ENCODE measurements around the gene RBM43. TPM values are rescaled to one million over a fixed set of nuclear protein-coding genes. Genes with fewer than 3 reads are reported as not detected.
A peak's percentile ranks its signal among the peaks of the same experiment; 100 is the strongest.

RBM43 gene
- total RNA-seq, 2 experiments from 2014 or later: 15.0 to 16.0 TPM

GRCh38 chr2:151262629-151263028 is 966 bp upstream of the RBM43 start:
- TF ChIP-seq, protein P1, sequence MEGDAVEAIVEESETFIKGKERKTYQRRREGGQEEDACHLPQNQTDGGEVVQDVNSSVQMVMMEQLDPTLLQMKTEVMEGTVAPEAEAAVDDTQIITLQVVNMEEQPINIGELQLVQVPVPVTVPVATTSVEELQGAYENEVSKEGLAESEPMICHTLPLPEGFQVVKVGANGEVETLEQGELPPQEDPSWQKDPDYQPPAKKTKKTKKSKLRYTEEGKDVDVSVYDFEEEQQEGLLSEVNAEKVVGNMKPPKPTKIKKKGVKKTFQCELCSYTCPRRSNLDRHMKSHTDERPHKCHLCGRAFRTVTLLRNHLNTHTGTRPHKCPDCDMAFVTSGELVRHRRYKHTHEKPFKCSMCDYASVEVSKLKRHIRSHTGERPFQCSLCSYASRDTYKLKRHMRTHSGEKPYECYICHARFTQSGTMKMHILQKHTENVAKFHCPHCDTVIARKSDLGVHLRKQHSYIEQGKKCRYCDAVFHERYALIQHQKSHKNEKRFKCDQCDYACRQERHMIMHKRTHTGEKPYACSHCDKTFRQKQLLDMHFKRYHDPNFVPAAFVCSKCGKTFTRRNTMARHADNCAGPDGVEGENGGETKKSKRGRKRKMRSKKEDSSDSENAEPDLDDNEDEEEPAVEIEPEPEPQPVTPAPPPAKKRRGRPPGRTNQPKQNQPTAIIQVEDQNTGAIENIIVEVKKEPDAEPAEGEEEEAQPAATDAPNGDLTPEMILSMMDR (IDR thresholded peaks at IDR 0.05): no peak
- H3K36me3 ChIP-seq (ENCODE audit: insufficient read depth, low read length): no peaks in the 10 kb centered on the region
- H3K27me3 ChIP-seq (ENCODE audit: control insufficient read depth in 1 of 2, insufficient read depth in 2 of 2, low read length in 2 of 2): no peaks in the 10 kb centered on the region
- H3K4me1 ChIP-seq (ENCODE audit: insufficient read depth, low read length): peaks cover 22% of the 10 kb centered on the region
- ChIA-PET POLR2A (interaction anchor here (2.1 to 6.2 kb wide), 3 partner anchors 8 to 27 kb away, joined by 9 to 145 read pairs (median 15); partner anchors contain the start of gene NMI), CTCF (interaction anchor here (1.1 kb wide), 1 partner anchor 15 kb away, joined by 3 read pairs; no protein-coding TSS in a partner anchor)
- peaks cover 36% of the 10 kb centered on the region for H3K4me1 Mint-ChIP-seq (ENCODE audit: low read depth)
- H3K27me3 Mint-ChIP-seq: no peaks in the 10 kb centered on the region
- intact Hi-C loops (cut with DNase I, micrococcal nuclease): loop anchor here in 1 of 2 experiments (2.0 to 10.0 kb wide), 3 partner anchors 24 to 562 kb away; partner anchors contain the start of genes ARL5A and RIF1
- DNase-seq (peak in 1 of 14 experiments; percentile 15), ATAC-seq (ENCODE audit: poor library complexity) (no peak)
- no peak overlapping the region for H3K4me3 ChIP-seq (ENCODE audit: low read length)
- H3K9me3 ChIP-seq (ENCODE audit: control insufficient read depth in 1 of 2, insufficient read depth in 1 of 2, low read length in 2 of 2): no peaks in the 10 kb centered on the region
- no peak overlapping the region for H3K27ac ChIP-seq (ENCODE audit: low read depth in 1 of 2, low read length in 2 of 2)
- H3K27ac Mint-ChIP-seq: peak overlapping the region; percentile 96
- peak overlapping the region; percentile 97 for H3K4me3 Mint-ChIP-seq
- H3K9me3 Mint-ChIP-seq: no peaks in the 10 kb centered on the region
- peaks cover 19% of the 10 kb centered on the region for H3K36me3 Mint-ChIP-seq (ENCODE audit: low read depth)

GRCh38 chr2:151261977-151262291 is 271 bp upstream of the RBM43 start:
- H3K4me1 Mint-ChIP-seq (ENCODE audit: low read depth): peaks cover 38% of the 10 kb centered on the region
- no peaks in the 10 kb centered on the region for H3K9me3 ChIP-seq (ENCODE audit: control insufficient read depth in 1 of 2, insufficient read depth in 1 of 2, low read length in 2 of 2)
- H3K4me3 Mint-ChIP-seq: peak overlapping the region; percentile 97
- intact Hi-C loops (cut with DNase I, micrococcal nuclease): loop anchor here (1.0 to 10.0 kb wide), 4 partner anchors 25 to 563 kb away; partner anchors contain the start of genes ARL5A (in 1 of the 2), NMI (in 1 of the 2) and RIF1 (in 1 of the 2)
- ChIA-PET CTCF (interaction anchor here (1.0 to 1.8 kb wide), 3 partner anchors 16 to 28 kb away, joined by 3 to 8 read pairs (median 3); partner anchors contain the start of gene NMI), POLR2A (interaction anchor here (1.0 to 6.2 kb wide), 15 partner anchors 9 to 1675 kb away, joined by 3 to 145 read pairs (median 7); partner anchors contain the start of genes MMADHC, NMI, PRPF40A and RIF1)
- no peak for DNase-seq
- H3K27ac Mint-ChIP-seq: peak overlapping the region; percentile 96
- H3K36me3 Mint-ChIP-seq (ENCODE audit: low read depth): peaks cover 21% of the 10 kb centered on the region
- peak overlapping the region; percentile 96 for H3K4me3 ChIP-seq (ENCODE audit: low read length)
- TF ChIP-seq, protein P1 (IDR thresholded peaks at IDR 0.05): no peak
- no peaks in the 10 kb centered on the region for H3K9me3 Mint-ChIP-seq
- H3K4me1 ChIP-seq (ENCODE audit: insufficient read depth, low read length): peaks cover 22% of the 10 kb centered on the region
- peak overlapping the region; percentile 96 to 98 for H3K27ac ChIP-seq (ENCODE audit: low read depth in 1 of 2, low read length in 2 of 2)
- no peak for ATAC-seq (ENCODE audit: poor library complexity)
- H3K36me3 ChIP-seq (ENCODE audit: insufficient read depth, low read length): no peaks in the 10 kb centered on the region
- no peaks in the 10 kb centered on the region for H3K27me3 Mint-ChIP-seq
- H3K27me3 ChIP-seq (ENCODE audit: control insufficient read depth in 1 of 2, insufficient read depth in 2 of 2, low read length in 2 of 2): no peaks in the 10 kb centered on the region

DNA sequence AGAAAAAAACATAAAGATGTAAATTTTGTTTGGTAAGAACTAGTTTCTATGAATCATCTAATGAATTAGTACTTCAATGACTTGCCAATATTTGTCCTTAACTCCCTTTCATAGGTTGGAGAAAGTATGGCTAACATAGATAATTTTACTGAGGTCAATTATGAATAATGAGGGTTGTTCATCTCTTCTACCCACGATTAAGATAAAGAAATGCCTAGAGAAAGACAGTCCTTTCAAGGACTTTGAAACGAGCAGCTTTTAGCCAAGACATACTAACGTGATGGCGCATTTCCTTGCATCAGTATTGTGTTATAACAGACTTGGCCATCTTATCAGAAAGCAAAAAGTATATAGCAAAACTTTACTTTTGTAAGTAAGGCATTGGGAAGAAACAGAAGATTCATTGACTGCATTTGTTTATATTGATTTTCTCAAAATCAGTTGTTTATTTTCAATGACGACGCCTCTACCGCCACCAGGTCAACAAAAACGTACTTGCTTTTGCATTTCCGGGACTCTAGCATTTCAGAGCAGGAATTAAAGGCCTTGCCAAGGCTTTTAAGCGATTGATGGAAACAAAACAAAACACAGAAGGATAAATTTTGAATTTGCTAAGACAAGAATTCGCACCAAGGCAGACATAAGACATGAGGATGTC is 961 bp downstream of the RBM43 start:
- peaks cover 1% of the 10 kb centered on the region for H3K36me3 ChIP-seq (ENCODE audit: insufficient read depth, low read length)
- Mint-ChIP-seq H3K36me3 (ENCODE audit: low read depth) (peaks cover 24% of the 10 kb centered on the region), H3K27ac (peak overlapping the region; percentile 96), H3K4me1 (ENCODE audit: low read depth) (peaks cover 39% of the 10 kb centered on the region), H3K4me3 (peak overlapping the region; percentile 84), H3K9me3 (no peaks in the 10 kb centered on the region), H3K27me3 (no peaks in the 10 kb centered on the region)
- peak in 4 of 14 experiments; percentile 1 to 66 (median 35) for DNase-seq
- no peaks in the 10 kb centered on the region for H3K9me3 ChIP-seq (ENCODE audit: control insufficient read depth in 1 of 2, insufficient read depth in 1 of 2, low read length in 2 of 2)
- H3K27ac ChIP-seq (ENCODE audit: low read depth in 1 of 2, low read length in 2 of 2): peak overlapping the region; percentile 96 to 98
- intact Hi-C loops (cut with DNase I, micrococcal nuclease): loop anchor here (1.0 to 10.0 kb wide), 3 partner anchors 29 to 564 kb away; partner anchors contain the start of genes ARL5A (in 1 of the 2), NMI (in 1 of the 2) and RIF1 (in 1 of the 2)
- H3K27me3 ChIP-seq (ENCODE audit: control insufficient read depth in 1 of 2, insufficient read depth in 2 of 2, low read length in 2 of 2): no peaks in the 10 kb centered on the region
- H3K4me1 ChIP-seq (ENCODE audit: insufficient read depth, low read length): peaks cover 22% of the 10 kb centered on the region
- peak overlapping the region; percentile 96 for H3K4me3 ChIP-seq (ENCODE audit: low read length)
- TF ChIP-seq, protein P1 (IDR thresholded peaks at IDR 0.05): no peak
- peak; percentile 24 for ATAC-seq (ENCODE audit: poor library complexity)
- CTCF ChIA-PET: interaction anchor here (1.8 kb wide), 1 partner anchor 30 kb away, joined by 8 read pairs; the partner anchor contains the start of gene NMI
- POLR2A ChIA-PET: interaction anchor here (0.6 to 6.2 kb wide), 19 partner anchors 8 to 1687 kb away, joined by 3 to 145 read pairs (median 4); partner anchors contain the start of genes MMADHC, NMI, PRPF40A and RIF1

Data from CD4-positive, alpha-beta T cell (primary cell).